K562 (cell line): ENCODE results near the gene NRF1. TPM values are rescaled to one million over a fixed set of nuclear protein-coding genes. Genes with fewer than 3 reads are reported as not detected.

ENCODE experiments used
- ATF1 ChIP-seq, 2 experiments: fragments of 450-650 bp in 1 of 2; IDR thresholded peaks; 2 replicates each; pipeline ENCODE4 v1.6.1; 2016; ENCODE audit warnings: missing compliant biosample characterization in 1 of 2, missing genetic modification characterization in 1 of 2
- MNT ChIP-seq, 2 experiments: fragments of 450-650 bp; conservative IDR thresholded peaks; 2 replicates each; pipeline ENCODE4 v1.6.1; 2017; ENCODE audit warnings: mild to moderate bottlenecking in 2 of 2, moderate library complexity in 2 of 2
- RAD21 ChIP-seq, 2 experiments: fragments of 250-450 bp in 1 of 2; fragments of 450-650 bp in 1 of 2; sonication (Bioruptor Pico) in 1 of 2; formaldehyde crosslinking in 1 of 2; IDR thresholded peaks in 1 of 2; conservative IDR thresholded peaks in 1 of 2; 2 replicates each; pipeline versions ENCODE4 v1.4.0 to v1.8.0; 2020 to 2022; ENCODE audit warnings: mild to moderate bottlenecking in 2 of 2, moderate library complexity in 1 of 2
- SRSF9 ChIP-seq: fragments of 200-400 bp; formaldehyde crosslinking; IDR thresholded peaks from 2 replicates; pipeline ENCODE4 v1.6.1; 2017; ENCODE audit warnings: low read depth, low read length, borderline replicate concordance
- ZNF23 ChIP-seq: fragments of 250-450 bp; sonication (Bioruptor Pico); IDR thresholded peaks from 2 replicates; pipeline ENCODE4 v1.4.0; 2020; ENCODE audit warnings: mild to moderate bottlenecking
- ZNF282 ChIP-seq: sonication (generic); formaldehyde crosslinking; IDR thresholded peaks from 2 replicates; pipeline ENCODE4 v1.8.1; 2023; ENCODE audit warnings: missing genetic modification reagents
- ZSCAN32 ChIP-seq: fragments of 450-650 bp; formaldehyde crosslinking; IDR thresholded peaks from 2 replicates; pipeline ENCODE4 v1.4.0; 2020; ENCODE audit warnings: mild to moderate bottlenecking, moderate library complexity
- polyA plus RNA-seq, 8 experiments: library from polyadenylated mRNA; depleted of rRNA in 4 of 8; stranded (reverse) in 5 of 8; unstranded in 3 of 8; fragments of >200 nt; fragmentation: Nextera tagmentation in 2 of 8; fragmentation: Illumina TruSeq in 1 of 8; extraction: Ambion mirVana in 2 of 8; extraction: Trizol in 1 of 8; gene quantifications; 2 replicates each; pipeline versions ENCODE4 v1.2.1 to v1.2.3, GENCODE V29; 2011 to 2014; ENCODE audit warnings: inconsistent platforms in 1 of 8, missing spikeins in 1 of 8
- total RNA-seq, 7 experiments: library from RNA; depleted of rRNA in 6 of 7; stranded (reverse); fragments of >200 nt in 6 of 7; fragmentation: Illumina TruSeq in 2 of 7; extraction: Trizol in 2 of 7; gene quantifications; 2 replicates each; pipeline versions ENCODE4 v1.2.1 to v1.2.3, GENCODE V29; 2011 to 2021; ENCODE audit warnings: low replicate concordance in 1 of 7
- TF ChIP-seq, protein P1 (sequence below): fragments of 450-650 bp; IDR thresholded peaks from 2 replicates; pipeline ENCODE4 v1.6.1; 2016; ENCODE audit warnings: mild to moderate bottlenecking, moderate library complexity
- TF ChIP-seq, protein P2 (sequence below): sonication (generic); formaldehyde crosslinking; IDR thresholded peaks from 2 replicates; pipeline ENCODE4 v1.8.1; 2023; ENCODE audit warnings: mild to moderate bottlenecking, missing genetic modification reagents

Gene NRF1
- total and polyA plus RNA-seq, 9 of the 15 experiments (the other 6 are each of a cell fraction or from before 2014, with no cell fraction given) = 8.6 to 28.8 (median 20.3) TPM

GRCh38 chr7:129768614-129769399 lies 157.3 kb downstream of the NRF1 start (continued):
- TF ChIP-seq, protein P1, sequence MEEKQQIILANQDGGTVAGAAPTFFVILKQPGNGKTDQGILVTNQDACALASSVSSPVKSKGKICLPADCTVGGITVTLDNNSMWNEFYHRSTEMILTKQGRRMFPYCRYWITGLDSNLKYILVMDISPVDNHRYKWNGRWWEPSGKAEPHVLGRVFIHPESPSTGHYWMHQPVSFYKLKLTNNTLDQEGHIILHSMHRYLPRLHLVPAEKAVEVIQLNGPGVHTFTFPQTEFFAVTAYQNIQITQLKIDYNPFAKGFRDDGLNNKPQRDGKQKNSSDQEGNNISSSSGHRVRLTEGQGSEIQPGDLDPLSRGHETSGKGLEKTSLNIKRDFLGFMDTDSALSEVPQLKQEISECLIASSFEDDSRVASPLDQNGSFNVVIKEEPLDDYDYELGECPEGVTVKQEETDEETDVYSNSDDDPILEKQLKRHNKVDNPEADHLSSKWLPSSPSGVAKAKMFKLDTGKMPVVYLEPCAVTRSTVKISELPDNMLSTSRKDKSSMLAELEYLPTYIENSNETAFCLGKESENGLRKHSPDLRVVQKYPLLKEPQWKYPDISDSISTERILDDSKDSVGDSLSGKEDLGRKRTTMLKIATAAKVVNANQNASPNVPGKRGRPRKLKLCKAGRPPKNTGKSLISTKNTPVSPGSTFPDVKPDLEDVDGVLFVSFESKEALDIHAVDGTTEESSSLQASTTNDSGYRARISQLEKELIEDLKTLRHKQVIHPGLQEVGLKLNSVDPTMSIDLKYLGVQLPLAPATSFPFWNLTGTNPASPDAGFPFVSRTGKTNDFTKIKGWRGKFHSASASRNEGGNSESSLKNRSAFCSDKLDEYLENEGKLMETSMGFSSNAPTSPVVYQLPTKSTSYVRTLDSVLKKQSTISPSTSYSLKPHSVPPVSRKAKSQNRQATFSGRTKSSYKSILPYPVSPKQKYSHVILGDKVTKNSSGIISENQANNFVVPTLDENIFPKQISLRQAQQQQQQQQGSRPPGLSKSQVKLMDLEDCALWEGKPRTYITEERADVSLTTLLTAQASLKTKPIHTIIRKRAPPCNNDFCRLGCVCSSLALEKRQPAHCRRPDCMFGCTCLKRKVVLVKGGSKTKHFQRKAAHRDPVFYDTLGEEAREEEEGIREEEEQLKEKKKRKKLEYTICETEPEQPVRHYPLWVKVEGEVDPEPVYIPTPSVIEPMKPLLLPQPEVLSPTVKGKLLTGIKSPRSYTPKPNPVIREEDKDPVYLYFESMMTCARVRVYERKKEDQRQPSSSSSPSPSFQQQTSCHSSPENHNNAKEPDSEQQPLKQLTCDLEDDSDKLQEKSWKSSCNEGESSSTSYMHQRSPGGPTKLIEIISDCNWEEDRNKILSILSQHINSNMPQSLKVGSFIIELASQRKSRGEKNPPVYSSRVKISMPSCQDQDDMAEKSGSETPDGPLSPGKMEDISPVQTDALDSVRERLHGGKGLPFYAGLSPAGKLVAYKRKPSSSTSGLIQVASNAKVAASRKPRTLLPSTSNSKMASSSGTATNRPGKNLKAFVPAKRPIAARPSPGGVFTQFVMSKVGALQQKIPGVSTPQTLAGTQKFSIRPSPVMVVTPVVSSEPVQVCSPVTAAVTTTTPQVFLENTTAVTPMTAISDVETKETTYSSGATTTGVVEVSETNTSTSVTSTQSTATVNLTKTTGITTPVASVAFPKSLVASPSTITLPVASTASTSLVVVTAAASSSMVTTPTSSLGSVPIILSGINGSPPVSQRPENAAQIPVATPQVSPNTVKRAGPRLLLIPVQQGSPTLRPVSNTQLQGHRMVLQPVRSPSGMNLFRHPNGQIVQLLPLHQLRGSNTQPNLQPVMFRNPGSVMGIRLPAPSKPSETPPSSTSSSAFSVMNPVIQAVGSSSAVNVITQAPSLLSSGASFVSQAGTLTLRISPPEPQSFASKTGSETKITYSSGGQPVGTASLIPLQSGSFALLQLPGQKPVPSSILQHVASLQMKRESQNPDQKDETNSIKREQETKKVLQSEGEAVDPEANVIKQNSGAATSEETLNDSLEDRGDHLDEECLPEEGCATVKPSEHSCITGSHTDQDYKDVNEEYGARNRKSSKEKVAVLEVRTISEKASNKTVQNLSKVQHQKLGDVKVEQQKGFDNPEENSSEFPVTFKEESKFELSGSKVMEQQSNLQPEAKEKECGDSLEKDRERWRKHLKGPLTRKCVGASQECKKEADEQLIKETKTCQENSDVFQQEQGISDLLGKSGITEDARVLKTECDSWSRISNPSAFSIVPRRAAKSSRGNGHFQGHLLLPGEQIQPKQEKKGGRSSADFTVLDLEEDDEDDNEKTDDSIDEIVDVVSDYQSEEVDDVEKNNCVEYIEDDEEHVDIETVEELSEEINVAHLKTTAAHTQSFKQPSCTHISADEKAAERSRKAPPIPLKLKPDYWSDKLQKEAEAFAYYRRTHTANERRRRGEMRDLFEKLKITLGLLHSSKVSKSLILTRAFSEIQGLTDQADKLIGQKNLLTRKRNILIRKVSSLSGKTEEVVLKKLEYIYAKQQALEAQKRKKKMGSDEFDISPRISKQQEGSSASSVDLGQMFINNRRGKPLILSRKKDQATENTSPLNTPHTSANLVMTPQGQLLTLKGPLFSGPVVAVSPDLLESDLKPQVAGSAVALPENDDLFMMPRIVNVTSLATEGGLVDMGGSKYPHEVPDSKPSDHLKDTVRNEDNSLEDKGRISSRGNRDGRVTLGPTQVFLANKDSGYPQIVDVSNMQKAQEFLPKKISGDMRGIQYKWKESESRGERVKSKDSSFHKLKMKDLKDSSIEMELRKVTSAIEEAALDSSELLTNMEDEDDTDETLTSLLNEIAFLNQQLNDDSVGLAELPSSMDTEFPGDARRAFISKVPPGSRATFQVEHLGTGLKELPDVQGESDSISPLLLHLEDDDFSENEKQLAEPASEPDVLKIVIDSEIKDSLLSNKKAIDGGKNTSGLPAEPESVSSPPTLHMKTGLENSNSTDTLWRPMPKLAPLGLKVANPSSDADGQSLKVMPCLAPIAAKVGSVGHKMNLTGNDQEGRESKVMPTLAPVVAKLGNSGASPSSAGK = no peak; the same call in 1 of the 2 replicates
- no peak for TF ChIP-seq ZSCAN32
- TF ChIP-seq ZNF23 = no peak
- TF ChIP-seq SRSF9 = no peak
- TF ChIP-seq, protein P2, sequence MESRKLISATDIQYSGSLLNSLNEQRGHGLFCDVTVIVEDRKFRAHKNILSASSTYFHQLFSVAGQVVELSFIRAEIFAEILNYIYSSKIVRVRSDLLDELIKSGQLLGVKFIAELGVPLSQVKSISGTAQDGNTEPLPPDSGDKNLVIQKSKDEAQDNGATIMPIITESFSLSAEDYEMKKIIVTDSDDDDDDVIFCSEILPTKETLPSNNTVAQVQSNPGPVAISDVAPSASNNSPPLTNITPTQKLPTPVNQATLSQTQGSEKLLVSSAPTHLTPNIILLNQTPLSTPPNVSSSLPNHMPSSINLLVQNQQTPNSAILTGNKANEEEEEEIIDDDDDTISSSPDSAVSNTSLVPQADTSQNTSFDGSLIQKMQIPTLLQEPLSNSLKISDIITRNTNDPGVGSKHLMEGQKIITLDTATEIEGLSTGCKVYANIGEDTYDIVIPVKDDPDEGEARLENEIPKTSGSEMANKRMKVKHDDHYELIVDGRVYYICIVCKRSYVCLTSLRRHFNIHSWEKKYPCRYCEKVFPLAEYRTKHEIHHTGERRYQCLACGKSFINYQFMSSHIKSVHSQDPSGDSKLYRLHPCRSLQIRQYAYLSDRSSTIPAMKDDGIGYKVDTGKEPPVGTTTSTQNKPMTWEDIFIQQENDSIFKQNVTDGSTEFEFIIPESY = peak; percentile 83
- TF ChIP-seq ATF1 (CRISPR knock-in tag; IDR thresholded peaks at IDR 0.05) = no peak
- peak; percentile 54; the same call in 1 of the 2 replicates for TF ChIP-seq ATF1 (tag; IDR thresholded peaks at IDR 0.05)
- peak in 1 of 2 experiments; percentile 59; a peak in 1 of 4 replicates for TF ChIP-seq MNT (conservative IDR thresholded peaks at IDR 0.05)
- TF ChIP-seq RAD21 (CRISPR knock-in tag; conservative IDR thresholded peaks at IDR 0.05 in 1 of 2, IDR thresholded peaks at IDR 0.05 in 1 of 2) = no peak
- no peak for TF ChIP-seq ZNF282 (CRISPR knock-in tag)
- TF ChIP-seq, all 486 proteins: peak for 132
